Urinary bladder (tissue), 4 donors: ENCODE results near the gene DRC7. TPM values are rescaled to one million over a fixed set of nuclear protein-coding genes. Genes with fewer than 3 reads are reported as not detected.

Source experiments
- DNase-seq: peaks from one replicate; pipeline ENCODE4 v3.0.0-alpha.2; 2015; ENCODE audit errors: extremely low spot score
- H3K27ac ChIP-seq: one replicate; pipeline ENCODE4 v1.5.1; 2013; ENCODE audit warnings: low read depth, mild to moderate bottlenecking, moderate library complexity
- H3K36me3 ChIP-seq: one replicate; pipeline ENCODE4 v1.6.1; 2013; ENCODE audit warnings: mild to moderate bottlenecking, moderate library complexity; ENCODE audit not compliant: insufficient read depth
- H3K4me1 ChIP-seq: one replicate; pipeline ENCODE4 v1.6.1; 2013; ENCODE audit warnings: mild to moderate bottlenecking, moderate library complexity; ENCODE audit not compliant: insufficient read depth
- H3K4me3 ChIP-seq: one replicate; pipeline ENCODE4 v1.5.1; 2013; ENCODE audit warnings: low read depth, low read length
- WGBS: extraction: QIAGEN DNeasy Blood & Tissue Kit; methylation state at CpG from one replicate; pipeline ENCODE4 v1.1.7; 2013; 5-methylcytosine and 5-hydroxymethylcytosine counted together
- polyA plus RNA-seq: library from polyadenylated mRNA; stranded (reverse); fragments of 200-250 nt; gene quantifications from one replicate; pipeline ENCODE4 v1.2.3, GENCODE V29; 2013
- total RNA-seq: library from RNA; depleted of rRNA; stranded (reverse); fragments of >200 nt; gene quantifications from one replicate; pipeline ENCODE4 v1.2.3, GENCODE V29; 2014
- donor health status: healthy with polysubstance abuse.
- donor health status: healthy.

DRC7 gene
- total and polyA plus RNA-seq, 2 donors, result not detected

DNA sequence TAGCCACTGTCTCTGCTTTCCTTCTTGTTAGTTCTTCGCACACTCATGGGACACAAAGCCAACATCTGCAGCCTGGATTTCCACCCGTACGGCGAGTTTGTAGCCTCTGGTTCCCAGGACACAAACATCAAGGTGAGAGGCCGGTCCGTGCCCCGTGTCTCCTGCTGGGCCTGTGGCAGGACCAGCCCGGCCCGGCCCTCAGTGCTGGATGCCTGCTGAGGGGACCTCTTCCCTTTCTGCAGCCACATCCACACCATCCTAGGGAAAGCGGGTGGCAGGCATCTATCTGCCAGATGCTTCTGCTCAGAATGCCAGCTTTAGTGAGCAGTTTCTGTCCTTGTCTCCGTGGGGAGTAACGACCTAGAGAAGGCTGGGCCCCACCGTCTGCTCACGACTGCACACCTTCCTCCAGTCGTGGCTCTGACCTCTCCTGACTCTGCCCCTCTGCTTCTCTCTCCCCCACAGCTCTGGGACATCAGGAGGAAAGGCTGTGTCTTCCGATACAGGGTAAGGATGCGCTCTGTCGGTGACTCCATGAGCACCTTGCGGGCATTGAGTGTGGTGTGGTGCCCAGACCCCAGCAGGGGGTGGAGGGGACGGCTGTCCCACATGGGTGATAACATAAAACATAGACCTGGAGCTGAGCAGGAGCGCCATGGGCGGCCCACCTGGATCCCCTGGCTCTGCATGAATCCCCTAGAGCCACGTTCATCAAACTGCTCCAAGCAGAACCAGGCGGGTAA is 56.4 kb downstream of the DRC7 start:
- Histone ChIP-seq H3K4me1 (no peaks in the 10 kb centered on the region), H3K36me3 (no peaks in the 10 kb centered on the region), H3K4me3 (no peak overlapping the region), H3K27ac (no peak overlapping the region)
- DNase-seq, result no peak
- WGBS, result 91% methylated on average over 24 of the region's 24 CpGs

DNA sequence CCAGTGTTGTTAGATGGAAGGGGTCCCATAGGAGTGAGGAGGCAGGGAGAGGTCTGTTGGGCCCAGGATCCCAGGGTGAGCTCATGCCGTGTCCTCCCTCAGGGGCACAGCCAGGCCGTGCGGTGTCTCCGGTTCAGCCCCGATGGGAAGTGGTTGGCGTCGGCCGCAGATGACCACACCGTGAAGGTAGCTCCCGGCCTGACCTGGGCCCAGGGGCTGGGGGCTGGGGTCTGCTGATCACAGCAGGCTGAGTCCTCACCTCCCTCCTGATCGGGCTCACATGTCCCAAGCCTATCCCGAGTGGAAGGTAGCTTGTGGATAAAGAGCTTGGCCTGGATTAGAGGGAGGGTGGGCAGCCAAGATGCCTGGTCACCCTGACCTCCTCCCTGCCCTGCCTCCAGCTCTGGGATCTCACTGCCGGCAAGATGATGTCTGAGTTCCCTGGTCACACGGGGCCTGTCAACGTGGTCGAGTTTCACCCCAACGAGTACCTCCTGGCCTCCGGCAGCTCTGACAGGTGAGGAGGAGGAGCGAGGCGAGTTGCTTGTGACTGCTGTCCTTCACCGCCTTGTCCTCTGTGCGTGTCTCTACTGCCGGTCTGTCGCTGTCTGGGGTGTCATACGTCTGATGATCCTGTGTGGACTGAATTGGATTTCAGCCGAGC is 57.1 kb downstream of the DRC7 start:
- H3K27ac ChIP-seq, result no peak overlapping the region
- H3K36me3 ChIP-seq, result no peaks in the 10 kb centered on the region
- no peaks in the 10 kb centered on the region for H3K4me1 ChIP-seq
- no peak for DNase-seq
- WGBS, result 91% methylated on average over 26 of the region's 26 CpGs
- H3K4me3 ChIP-seq, result no peak overlapping the region

DNA sequence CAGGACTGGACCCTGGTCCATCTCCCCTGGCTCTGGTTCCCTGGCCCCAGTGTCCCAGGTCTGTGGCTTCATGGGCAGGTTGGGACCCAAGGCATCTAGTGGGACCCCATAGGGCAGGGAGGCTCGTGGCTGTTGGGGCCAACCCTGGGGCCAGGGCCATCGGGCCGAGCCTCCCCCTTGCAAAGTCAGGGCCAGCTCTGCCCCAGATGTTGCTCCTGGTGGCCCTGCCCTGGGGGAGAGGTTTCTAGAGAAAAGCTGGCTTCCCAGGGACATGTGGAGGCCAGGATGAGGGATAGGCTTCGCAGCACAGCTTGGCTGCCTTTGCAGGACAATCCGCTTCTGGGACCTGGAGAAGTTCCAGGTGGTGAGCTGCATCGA is 57.6 kb downstream of the DRC7 start:
- no peak overlapping the region for H3K27ac ChIP-seq
- no peak overlapping the region for H3K4me3 ChIP-seq
- DNase-seq, result no peak
- H3K4me1 ChIP-seq, result no peaks in the 10 kb centered on the region
- H3K36me3 ChIP-seq, result no peaks in the 10 kb centered on the region
- 73% methylated on average over 6 of the region's 6 CpGs for WGBS

GRCh38 chr16:57752581-57753447 is 58.2 kb downstream of the DRC7 start:
- 87% methylated on average over 44 of the region's 44 CpGs for WGBS
- H3K36me3 ChIP-seq, result no peaks in the 10 kb centered on the region
- DNase-seq, result no peak
- H3K4me1 ChIP-seq, result no peaks in the 10 kb centered on the region
- H3K27ac ChIP-seq, result no peak overlapping the region
- H3K4me3 ChIP-seq, result no peak overlapping the region

DNA sequence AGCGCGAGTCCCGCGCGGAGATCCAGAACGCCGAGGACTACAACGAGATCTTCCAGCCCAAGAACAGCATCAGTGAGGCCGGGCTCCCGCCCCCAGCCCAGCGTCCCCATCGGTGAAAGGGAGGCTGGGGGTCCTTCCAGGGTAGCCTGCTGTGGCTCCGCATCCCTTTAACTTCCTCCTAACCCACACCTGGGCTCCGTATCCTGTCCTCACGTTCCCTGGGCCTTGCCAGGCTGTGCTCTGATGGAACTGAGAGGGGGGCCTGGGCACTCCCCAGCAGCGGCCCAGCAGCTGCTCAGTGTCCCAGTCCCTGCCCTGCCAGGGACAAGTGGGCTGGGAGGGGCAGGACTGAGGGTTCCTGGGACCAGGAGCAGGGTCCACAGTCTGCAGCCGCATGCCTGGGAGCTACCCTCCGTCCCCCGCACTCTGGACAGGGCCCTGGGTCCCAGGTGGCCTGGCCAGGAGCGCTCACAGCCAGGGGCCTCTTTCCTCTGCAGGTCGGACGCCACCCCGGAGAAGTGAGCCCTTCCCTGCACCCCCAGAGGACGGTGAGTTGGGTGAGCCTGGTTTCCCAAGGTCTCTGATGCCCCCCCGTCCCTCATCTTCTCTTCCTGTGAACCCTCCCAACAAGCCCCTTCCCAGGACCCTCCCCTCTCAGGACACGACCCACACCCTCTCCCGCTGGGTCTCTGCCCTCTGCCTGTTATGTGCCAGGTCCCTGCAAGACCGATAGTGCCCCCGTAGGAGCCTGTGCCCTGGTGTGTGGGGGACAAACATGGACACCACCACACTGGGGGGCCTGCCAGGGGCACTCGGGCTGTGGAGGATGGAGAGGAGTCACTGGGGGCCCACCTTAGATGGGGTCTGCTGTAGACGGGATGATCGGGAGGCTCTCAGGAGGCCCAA is 59.1 kb downstream of the DRC7 start:
- WGBS, result 89% methylated on average over 32 of the region's 32 CpGs
- DNase-seq, result no peak
- Histone ChIP-seq H3K27ac (no peak overlapping the region), H3K4me3 (no peak overlapping the region), H3K36me3 (no peaks in the 10 kb centered on the region), H3K4me1 (no peaks in the 10 kb centered on the region)

- Histone ChIP-seq H3K27ac (no peak overlapping the region), H3K4me1 (no peaks in the 10 kb centered on the region), H3K4me3 (no peak overlapping the region), H3K36me3 (no peaks in the 10 kb centered on the region)
- WGBS, result 81% methylated on average over 9 of the region's 9 CpGs
- no peak for DNase-seq
These were observed 59.9 kb downstream of the DRC7 start for GRCh38 chr16:57754354-57755060.

GRCh38 chr16:57755061-57755684 is 60.6 kb downstream of the DRC7 start:
- no peak for DNase-seq
- Histone ChIP-seq H3K4me3 (no peak overlapping the region), H3K27ac (no peak overlapping the region), H3K4me1 (no peaks in the 10 kb centered on the region), H3K36me3 (no peaks in the 10 kb centered on the region)
- WGBS, result 83% methylated on average over 24 of the region's 24 CpGs

GRCh38 chr16:57755726-57756423 is 61.3 kb downstream of the DRC7 start:
- Histone ChIP-seq H3K36me3 (no peaks in the 10 kb centered on the region), H3K27ac (no peak overlapping the region), H3K4me1 (no peaks in the 10 kb centered on the region), H3K4me3 (no peak overlapping the region)
- DNase-seq, result no peak
- WGBS, result 78% methylated on average over 18 of the region's 18 CpGs

GRCh38 chr16:57756424-57757325 is 62.1 kb downstream of the DRC7 start:
- no peak for DNase-seq
- H3K4me3 ChIP-seq, result no peak overlapping the region
- 84% methylated on average over 15 of the region's 15 CpGs for WGBS
- H3K27ac ChIP-seq, result no peak overlapping the region
- no peaks in the 10 kb centered on the region for H3K36me3 ChIP-seq
- no peaks in the 10 kb centered on the region for H3K4me1 ChIP-seq

DNA sequence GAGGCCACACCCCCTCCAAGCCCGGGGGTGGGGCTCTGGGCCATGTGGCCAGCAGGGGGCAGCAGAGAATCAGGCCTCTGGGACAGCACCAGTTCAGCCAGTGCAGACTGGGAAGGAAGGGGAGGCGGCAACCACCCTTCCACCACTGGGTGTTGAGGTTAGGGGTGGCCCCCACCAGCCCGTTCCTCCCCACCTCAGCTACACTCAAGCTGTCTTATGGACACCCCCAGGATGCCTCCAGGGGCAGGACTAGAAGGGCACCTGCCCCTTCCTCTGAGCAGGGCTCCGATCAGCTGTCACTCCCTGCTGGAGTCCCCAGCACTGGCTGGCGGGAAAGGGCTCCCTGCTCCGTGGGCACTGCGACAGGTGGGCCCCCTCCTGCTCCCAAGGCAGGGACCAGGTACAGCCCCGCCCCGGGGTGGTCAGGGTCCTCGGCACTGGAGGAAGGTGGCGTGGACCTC is 62.8 kb downstream of the DRC7 start:
- H3K27ac ChIP-seq, result no peak overlapping the region

DNA sequence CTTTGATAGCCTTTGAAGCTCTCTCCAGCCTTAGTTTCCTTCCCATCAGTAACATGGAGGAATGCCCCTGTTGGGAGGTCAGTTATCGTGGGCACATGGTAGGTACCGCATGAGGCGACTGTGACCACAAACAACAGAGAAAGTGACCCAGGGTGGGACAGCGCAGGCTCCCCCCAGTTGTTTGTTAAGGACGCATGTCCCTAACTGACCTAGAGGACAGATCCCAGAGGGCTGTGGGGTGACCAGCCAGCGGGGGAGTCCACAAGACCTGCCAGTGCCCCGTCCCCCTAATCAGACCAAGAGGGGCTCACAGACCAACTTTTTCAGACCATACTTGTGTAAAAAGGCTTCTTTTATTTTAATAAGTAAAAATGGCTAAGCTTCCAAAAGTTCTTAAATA is 63.3 kb downstream of the DRC7 start:
- 93% methylated on average over 7 of the region's 7 CpGs for WGBS
- Histone ChIP-seq H3K27ac (no peak overlapping the region), H3K4me3 (no peak overlapping the region), H3K36me3 (no peaks in the 10 kb centered on the region), H3K4me1 (no peaks in the 10 kb centered on the region)
- DNase-seq, result no peak

More for the DNA sequence above, 62.8 kb downstream of the DRC7 start:
- no peak for DNase-seq
- no peaks in the 10 kb centered on the region for H3K36me3 ChIP-seq
- H3K4me3 ChIP-seq, result no peak overlapping the region
- WGBS, result 63% methylated on average over 11 of the region's 11 CpGs
- no peaks in the 10 kb centered on the region for H3K4me1 ChIP-seq
